ENCODE results near the gene ADARB1.

DNA sequence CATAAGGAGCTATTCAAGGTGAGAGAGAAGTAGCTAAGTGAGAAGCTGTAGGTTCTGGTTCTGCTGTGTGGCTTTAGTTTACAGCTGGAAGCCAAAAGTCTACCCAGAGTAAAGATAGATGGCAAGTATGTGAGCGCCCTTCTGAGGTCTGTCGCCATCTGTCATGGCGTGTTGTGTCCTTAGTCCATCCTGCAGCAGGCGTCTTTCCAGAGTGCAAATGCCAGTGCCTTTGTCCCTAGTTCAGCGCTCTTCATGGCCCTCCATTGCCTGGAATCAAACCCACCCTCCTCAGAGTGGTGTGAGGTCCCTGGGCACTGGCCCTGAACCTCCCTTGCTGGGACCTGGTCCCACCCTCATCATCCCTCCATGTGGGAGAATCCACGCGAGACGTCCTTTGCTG lies 96.6 kb downstream of the ADARB1 start:
- TF ChIP-seq, protein P1, sequence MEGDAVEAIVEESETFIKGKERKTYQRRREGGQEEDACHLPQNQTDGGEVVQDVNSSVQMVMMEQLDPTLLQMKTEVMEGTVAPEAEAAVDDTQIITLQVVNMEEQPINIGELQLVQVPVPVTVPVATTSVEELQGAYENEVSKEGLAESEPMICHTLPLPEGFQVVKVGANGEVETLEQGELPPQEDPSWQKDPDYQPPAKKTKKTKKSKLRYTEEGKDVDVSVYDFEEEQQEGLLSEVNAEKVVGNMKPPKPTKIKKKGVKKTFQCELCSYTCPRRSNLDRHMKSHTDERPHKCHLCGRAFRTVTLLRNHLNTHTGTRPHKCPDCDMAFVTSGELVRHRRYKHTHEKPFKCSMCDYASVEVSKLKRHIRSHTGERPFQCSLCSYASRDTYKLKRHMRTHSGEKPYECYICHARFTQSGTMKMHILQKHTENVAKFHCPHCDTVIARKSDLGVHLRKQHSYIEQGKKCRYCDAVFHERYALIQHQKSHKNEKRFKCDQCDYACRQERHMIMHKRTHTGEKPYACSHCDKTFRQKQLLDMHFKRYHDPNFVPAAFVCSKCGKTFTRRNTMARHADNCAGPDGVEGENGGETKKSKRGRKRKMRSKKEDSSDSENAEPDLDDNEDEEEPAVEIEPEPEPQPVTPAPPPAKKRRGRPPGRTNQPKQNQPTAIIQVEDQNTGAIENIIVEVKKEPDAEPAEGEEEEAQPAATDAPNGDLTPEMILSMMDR (IDR thresholded peaks at IDR 0.05) = no peak
- no peak for TF ChIP-seq EZH2 (IDR thresholded peaks at IDR 0.05; ENCODE audit: borderline replicate concordance, insufficient read depth, low read depth, low read length, poor library complexity, severe bottlenecking)

Data from B cell (primary cell).